ENCODE data around the gene PIH1D1. TPM values are rescaled to one million over a fixed set of nuclear protein-coding genes. Genes with fewer than 3 reads are reported as not detected.
A peak's percentile ranks its signal among the peaks of the same experiment; 100 is the strongest.

Gene PIH1D1
- total and polyA plus RNA-seq, 2 of the 8 experiments (the other 6 are each of a cell fraction or from before 2014, with no cell fraction given): 146 to 195 TPM

DNA sequence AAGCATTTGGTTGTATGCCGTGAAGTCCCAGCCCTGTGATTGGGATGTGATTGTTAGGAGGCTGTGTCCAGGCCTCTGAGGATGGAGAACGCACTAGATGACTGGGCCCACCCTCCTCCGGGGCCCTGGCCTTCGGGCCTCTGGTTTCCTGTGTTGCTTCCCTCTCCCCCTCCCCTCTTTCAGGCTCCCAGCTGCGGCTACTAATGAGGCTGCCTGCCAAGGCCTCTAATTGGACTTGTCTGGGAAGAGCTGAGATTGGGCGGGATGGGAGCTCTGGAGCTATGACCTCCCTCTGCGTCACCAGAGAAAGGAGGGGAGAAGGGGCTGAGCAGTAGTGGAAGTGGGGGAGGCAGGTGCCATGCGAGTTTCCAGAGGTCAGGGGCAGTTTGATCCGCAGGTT, 38.3 kb downstream of the PIH1D1 start:
- H3K79me1 ChIP-seq (ENCODE audit: low read depth, low read length): no peaks in the 10 kb centered on the region
- no peak overlapping the region for H3K18ac ChIP-seq (ENCODE audit: extremely low read depth, low read length)
- ChIA-PET CTCF (ENCODE audit: partially characterized antibody) (interaction anchor here (0.8 to 14.7 kb wide), 11 partner anchors 9 to 86 kb away, joined by 3 to 291 read pairs (median 4); partner anchors contain the start of genes GFY and PTH2), POLR2A (ENCODE audit: partially characterized antibody) (interaction anchor here (0.6 to 1.5 kb wide), 9 partner anchors 10 to 275 kb away, joined by 3 to 5 read pairs (median 4); partner anchors contain the start of genes PTH2 and RPS11)
- H2BK5ac ChIP-seq (ENCODE audit: low read depth, low read length): no peak overlapping the region
- no peaks in the 10 kb centered on the region for H3K9me3 ChIP-seq (ENCODE audit: insufficient read depth in 2 of 2, low read depth in 1 of 2, low read length in 1 of 2)
- no peaks in the 10 kb centered on the region for H3K27me3 ChIP-seq (replicated peaks in 1 of 4; ENCODE audit: control insufficient read depth in 3 of 4, extremely low read depth in 1 of 4, insufficient read depth in 3 of 4, low read length in 3 of 4)
- no peak overlapping the region for H3K27ac ChIP-seq (ENCODE audit: low read depth, low read length)
- H2AFZ ChIP-seq (ENCODE audit: low read length): no peak overlapping the region
- no peak overlapping the region for H2BK15ac ChIP-seq (ENCODE audit: low read length)
- H3K36me3 ChIP-seq (ENCODE audit: control insufficient read depth in 2 of 4, insufficient read depth in 4 of 4, low read length in 3 of 4): no peaks in the 10 kb centered on the region
- DNase-seq (ENCODE audit: low read depth in 1 of 2, low spot score in 2 of 2): no peak
- no peak overlapping the region for H3K4ac ChIP-seq (replicated peaks; ENCODE audit: insufficient read length, low read depth, low read length)
- H4K5ac ChIP-seq (ENCODE audit: insufficient read length, low read depth, low read length): no peak overlapping the region
- no peak overlapping the region for H2BK120ac ChIP-seq (replicated peaks; ENCODE audit: low read depth, low read length)
- H2BK20ac ChIP-seq (ENCODE audit: low read length): no peak overlapping the region
- H3K14ac ChIP-seq (ENCODE audit: insufficient read length): no peak overlapping the region
- H3K23ac ChIP-seq (ENCODE audit: insufficient read length): no peak overlapping the region
- no peak overlapping the region for H2BK12ac ChIP-seq (ENCODE audit: low read depth, low read length)
- no peak overlapping the region for H3K4me3 ChIP-seq (ENCODE audit: extremely low read depth in 1 of 4, insufficient read depth in 2 of 4, low read depth in 3 of 4, low read length in 4 of 4)
- H3K4me2 ChIP-seq (ENCODE audit: insufficient read depth in 1 of 2, low read depth in 2 of 2, low read length in 2 of 2): no peak overlapping the region
- WGBS, 2 experiments (ENCODE audit: extremely low coverage in 1 of 2, insufficient coverage in 1 of 2, insufficient read length in 1 of 2, insufficient replicate concordance in 2 of 2, low coverage in 1 of 2, low lambda C conversion rate in 2 of 2, missing lambda C conversion rate in 1 of 2): 94% methylated on average over 7 of the region's 9 CpGs; no CpG with 5 or more reads in 1 of the 2 experiments
- H3K23me2 ChIP-seq (ENCODE audit: low read depth, low read length): no peaks in the 10 kb centered on the region
- no peaks in the 10 kb centered on the region for H3K79me2 ChIP-seq (ENCODE audit: control insufficient read depth in 1 of 2, insufficient read depth in 2 of 2, low read length in 2 of 2)
- H3K9ac ChIP-seq (replicated peaks in 1 of 4; ENCODE audit: extremely low read depth in 1 of 4, low read depth in 3 of 4, low read length in 3 of 4): no peak overlapping the region
- no peak overlapping the region for H3K56ac ChIP-seq (replicated peaks; ENCODE audit: insufficient read length, low read depth, low read length)
- H4K20me1 ChIP-seq (replicated peaks in 1 of 2; ENCODE audit: control insufficient read depth in 1 of 2, insufficient read depth in 2 of 2, low read length in 2 of 2): no peaks in the 10 kb centered on the region
- no peak for FAIRE-seq
- no peak overlapping the region for H4K91ac ChIP-seq (replicated peaks; ENCODE audit: insufficient read length, low read length)
- H3K4me1 ChIP-seq (replicated peaks in 1 of 4; ENCODE audit: control insufficient read depth in 3 of 4, insufficient read depth in 4 of 4, low read length in 3 of 4): peaks cover 0 to 17% (median 10%) of the 10 kb centered on the region in 4 experiments; a peak in 5 of 7 replicates
- no peak overlapping the region for H2AK5ac ChIP-seq (ENCODE audit: low read depth, low read length)
- peak overlapping the region; percentile 7; the same call in 1 of the 2 replicates for H4K8ac ChIP-seq (ENCODE audit: extremely low read depth, insufficient read depth, low read length)
- TF ChIP-seq CTBP2 (IDR thresholded peaks at IDR 0.05; ENCODE audit: borderline replicate concordance, insufficient read depth, insufficient read length, low read length) (no peak), KDM1A (IDR thresholded peaks at IDR 0.05; ENCODE audit: borderline replicate concordance, low read length) (no peak), EP300 (IDR thresholded peaks at IDR 0.05; ENCODE audit: borderline replicate concordance in 1 of 2, low read depth in 2 of 2, low read length in 2 of 2) (no peak)
- TF ChIP-seq, protein P1, sequence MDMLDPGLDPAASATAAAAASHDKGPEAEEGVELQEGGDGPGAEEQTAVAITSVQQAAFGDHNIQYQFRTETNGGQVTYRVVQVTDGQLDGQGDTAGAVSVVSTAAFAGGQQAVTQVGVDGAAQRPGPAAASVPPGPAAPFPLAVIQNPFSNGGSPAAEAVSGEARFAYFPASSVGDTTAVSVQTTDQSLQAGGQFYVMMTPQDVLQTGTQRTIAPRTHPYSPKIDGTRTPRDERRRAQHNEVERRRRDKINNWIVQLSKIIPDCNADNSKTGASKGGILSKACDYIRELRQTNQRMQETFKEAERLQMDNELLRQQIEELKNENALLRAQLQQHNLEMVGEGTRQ (IDR thresholded peaks at IDR 0.05; ENCODE audit: low read length): no peak

All from H1 (cell line).